OCI-LY1 (cell line): Measurements from ENCODE around the gene CRTC1.

ENCODE experiments used
- H2AFZ ChIP-seq: fragments of 200-600 bp; sonication (generic), shearing (Covaris generic); 2 replicates; pipeline ENCODE4 v1.6.0; 2014; ENCODE audit warnings: antibody characterized with exemption, mild to moderate bottlenecking, low read length
- H3F3A ChIP-seq: fragments of 200-600 bp; sonication (generic), shearing (Covaris generic); 2 replicates; pipeline ENCODE4 v1.6.0; 2014; ENCODE audit warnings: mild to moderate bottlenecking, antibody characterized with exemption, low read length, moderate library complexity; ENCODE audit not compliant: insufficient read depth
- H3K27ac ChIP-seq: fragments of 200-600 bp; sonication (generic); 2 replicates; pipeline ENCODE4 v1.5.1; 2014; ENCODE audit warnings: low read length, mixed run types, mild to moderate bottlenecking, low read depth; ENCODE audit not compliant: poor library complexity, severe bottlenecking
- H3K27me3 ChIP-seq: fragments of 200-600 bp; sonication (generic); 2 replicates; pipeline ENCODE4 v1.6.0; 2014; ENCODE audit warnings: antibody characterized with exemption, mild to moderate bottlenecking, low read length, moderate library complexity; ENCODE audit not compliant: insufficient read depth
- H3K36me3 ChIP-seq: fragments of 200-600 bp; sonication (generic); 2 replicates; pipeline ENCODE4 v1.6.1; 2014; ENCODE audit warnings: mild to moderate bottlenecking, antibody characterized with exemption, low read length, moderate library complexity, mixed read lengths; ENCODE audit not compliant: insufficient read depth
- H3K4me1 ChIP-seq: fragments of 200-600 bp; sonication (generic); 2 replicates; pipeline ENCODE4 v1.5.1; 2014; ENCODE audit warnings: mild to moderate bottlenecking, low read length, moderate library complexity; ENCODE audit not compliant: insufficient read depth, severe bottlenecking
- H3K4me2 ChIP-seq: fragments of 200-600 bp; sonication (generic), shearing (Covaris generic); 2 replicates; pipeline ENCODE4 v1.6.1; 2014; ENCODE audit warnings: low read length
- H3K4me3 ChIP-seq: fragments of 200-600 bp; sonication (generic); 2 replicates; pipeline ENCODE4 v1.5.1; 2014; ENCODE audit warnings: low read length, low read depth, mild to moderate bottlenecking, mixed read lengths; ENCODE audit not compliant: poor library complexity, severe bottlenecking
- H3K79me2 ChIP-seq: fragments of 200-600 bp; shearing (Covaris generic); 2 replicates; pipeline ENCODE4 v1.6.1; 2016; ENCODE audit warnings: mixed run types, low read length, mixed read lengths; ENCODE audit not compliant: insufficient read depth
- H3K9ac ChIP-seq: fragments of 200-600 bp; sonication (generic), shearing (Covaris generic); 2 replicates; pipeline ENCODE4 v1.6.1; 2014; ENCODE audit warnings: mild to moderate bottlenecking, low read length, mixed read lengths
- H3K9me2 ChIP-seq: fragments of 200-600 bp; sonication (generic), shearing (Covaris generic); 2 replicates; pipeline ENCODE4 v1.6.1; 2014; ENCODE audit warnings: low read depth, mild to moderate bottlenecking, low read length, mixed read lengths
- H3K9me3 ChIP-seq: fragments of 200-600 bp; shearing (Covaris generic); 2 replicates; pipeline ENCODE4 v1.6.1; 2014; ENCODE audit warnings: low read length, mixed read lengths
- H4K20me1 ChIP-seq: fragments of 200-600 bp; sonication (generic), shearing (Covaris generic); 2 replicates; pipeline ENCODE4 v1.6.0; 2016; ENCODE audit warnings: mild to moderate bottlenecking, low read length; ENCODE audit not compliant: insufficient read depth
- CTCF ChIP-seq: fragments of 200-600 bp; sonication (generic), shearing (Covaris generic); IDR thresholded peaks from 2 replicates; pipeline ENCODE4 v1.5.1; 2017; ENCODE audit warnings: mild to moderate bottlenecking, antibody characterized with exemption, low read length, moderate library complexity, mixed read lengths
- EZH2 ChIP-seq: fragments of 200-600 bp; sonication (generic), shearing (Covaris generic); IDR thresholded peaks from 2 replicates; pipeline ENCODE4 v1.8.0; 2017; ENCODE audit warnings: borderline replicate concordance, mixed run types, mild to moderate bottlenecking, antibody characterized with exemption, low read length, moderate library complexity, mixed read lengths

CRTC1 gene

GRCh38 chr19:18657590-18658365 lies 25.7 kb upstream of the CRTC1 start:
- H2AFZ ChIP-seq: no peak overlapping the region
- TF ChIP-seq CTCF: no peak
- TF ChIP-seq EZH2: no peak
- no peak overlapping the region for H3K4me2 ChIP-seq
- H4K20me1 ChIP-seq: no peaks in the 10 kb centered on the region
- H3K4me3 ChIP-seq: no peak overlapping the region
- no peaks in the 10 kb centered on the region for H3K4me1 ChIP-seq
- no peaks in the 10 kb centered on the region for H3K79me2 ChIP-seq
- H3K9me3 ChIP-seq: no peaks in the 10 kb centered on the region
- H3K9me2 ChIP-seq: no peaks in the 10 kb centered on the region
- H3K9ac ChIP-seq: no peak overlapping the region
- no peaks in the 10 kb centered on the region for H3F3A ChIP-seq
- no peak overlapping the region for H3K27ac ChIP-seq
- H3K36me3 ChIP-seq: no peaks in the 10 kb centered on the region
- H3K27me3 ChIP-seq: peaks cover 15% of the 10 kb centered on the region; the same call in 1 of the 2 replicates

- Histone ChIP-seq H3K36me3 (no peaks in the 10 kb centered on the region), H3K9me3 (no peaks in the 10 kb centered on the region), H3F3A (no peaks in the 10 kb centered on the region), H3K9me2 (no peaks in the 10 kb centered on the region), H3K4me3 (no peak overlapping the region), H3K4me2 (no peak overlapping the region), H3K4me1 (no peaks in the 10 kb centered on the region), H3K27me3 (peaks cover 15% of the 10 kb centered on the region; the same call in 1 of the 2 replicates), H2AFZ (no peak overlapping the region), H3K27ac (no peak overlapping the region), H3K9ac (no peak overlapping the region), H3K79me2 (no peaks in the 10 kb centered on the region), H4K20me1 (no peaks in the 10 kb centered on the region)
- no peak for TF ChIP-seq EZH2
- no peak for TF ChIP-seq CTCF
Measured at GRCh38 chr19:18658366-18658855, 25.1 kb upstream of the CRTC1 start.

GRCh38 chr19:18659281-18660050 lies 24.0 kb upstream of the CRTC1 start:
- Histone ChIP-seq H3K27ac (no peak overlapping the region), H3K79me2 (no peaks in the 10 kb centered on the region), H3K9me3 (no peaks in the 10 kb centered on the region), H3K4me3 (no peak overlapping the region), H3K4me1 (peaks cover 4% of the 10 kb centered on the region), H2AFZ (no peak overlapping the region), H3K36me3 (no peaks in the 10 kb centered on the region), H3F3A (no peaks in the 10 kb centered on the region), H3K4me2 (no peak overlapping the region), H3K9me2 (no peaks in the 10 kb centered on the region), H3K27me3 (peaks cover 15% of the 10 kb centered on the region; the same call in 1 of the 2 replicates), H4K20me1 (no peaks in the 10 kb centered on the region), H3K9ac (no peak overlapping the region)
- TF ChIP-seq CTCF: no peak
- no peak for TF ChIP-seq EZH2
